ENCODE data around the gene ITGB4.

Gene ITGB4

DNA sequence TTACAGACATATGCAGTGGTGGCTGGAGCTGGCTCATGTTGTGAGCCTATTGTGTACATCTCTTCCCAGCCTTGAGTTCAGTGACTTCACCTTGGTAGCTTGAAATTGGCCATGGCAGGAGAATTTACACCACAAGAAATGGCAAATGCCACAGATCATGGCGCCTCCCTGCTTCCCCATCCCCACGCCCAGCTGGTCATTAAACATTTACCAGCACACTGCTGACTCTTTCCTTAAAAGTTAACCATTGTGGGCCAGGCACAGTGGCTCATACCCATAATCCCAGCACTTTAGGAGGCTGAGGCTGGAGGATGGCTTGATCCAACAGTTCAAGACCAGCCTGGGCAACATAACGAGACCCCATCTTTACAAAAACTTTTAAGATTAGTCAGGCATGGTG, 22.6 kb upstream of the ITGB4 start:
- no peak for DNase-seq

DNA sequence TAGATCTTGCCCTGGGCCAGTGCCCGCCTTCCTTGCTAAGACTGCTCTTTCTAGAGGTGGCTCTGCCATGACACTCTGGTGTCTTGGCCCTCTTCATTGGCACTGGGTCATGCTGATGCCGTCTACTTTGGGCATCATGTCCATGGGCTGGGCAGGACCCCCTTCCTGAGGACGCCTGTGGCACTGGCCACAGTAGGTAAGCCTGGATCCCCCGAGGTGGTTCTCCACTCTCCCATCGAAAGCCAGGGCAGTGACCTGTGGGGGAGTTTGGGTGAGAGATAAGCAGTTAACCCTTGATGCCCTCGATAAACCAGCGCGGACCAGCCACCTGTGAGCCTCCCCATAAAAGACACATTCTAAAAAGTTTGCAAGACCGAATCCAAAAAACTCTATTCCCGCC, 20.0 kb upstream of the ITGB4 start:
- no peak for DNase-seq

DNA sequence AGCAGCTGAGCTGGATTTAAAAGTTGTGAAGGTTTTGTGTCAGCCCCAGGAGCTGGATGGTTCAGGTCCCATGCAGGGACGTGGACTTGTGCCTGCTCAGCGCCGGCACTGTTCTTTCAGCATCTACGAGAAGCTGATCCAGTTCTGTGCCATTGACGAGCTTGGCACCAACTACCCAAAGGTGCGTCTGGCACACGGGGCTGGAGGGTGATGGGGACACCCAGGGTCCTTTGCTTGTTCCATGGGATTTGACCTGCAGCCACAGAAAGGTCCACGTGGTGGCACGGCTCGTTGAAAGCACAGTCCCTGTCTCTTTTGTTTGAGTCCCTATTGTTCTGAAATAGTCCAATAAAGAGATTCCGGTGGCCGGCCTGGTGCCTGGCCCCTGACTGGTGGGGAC, 18.1 kb upstream of the ITGB4 start:
- DNase-seq, result no peak

DNA sequence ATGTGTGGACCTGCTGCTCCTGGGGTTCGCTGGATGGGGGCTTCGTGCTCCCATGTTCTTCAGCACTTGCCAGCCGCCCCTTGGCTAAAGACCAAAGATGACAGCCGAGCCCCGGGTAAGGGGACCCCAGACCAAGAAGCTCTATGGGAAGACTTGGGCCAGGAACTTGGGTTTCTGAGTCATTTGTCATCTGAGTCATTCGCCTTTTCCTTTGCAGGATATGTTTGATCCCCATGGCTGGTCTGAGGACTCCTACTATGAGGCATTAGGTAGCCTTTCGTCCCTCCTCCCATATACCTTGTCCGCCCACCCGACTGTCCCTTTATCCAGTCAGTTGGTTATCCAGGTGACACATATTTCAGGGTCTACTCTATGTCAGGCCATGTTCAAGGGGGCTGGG, 17.7 kb upstream of the ITGB4 start:
- DNase-seq, result no peak

DNA sequence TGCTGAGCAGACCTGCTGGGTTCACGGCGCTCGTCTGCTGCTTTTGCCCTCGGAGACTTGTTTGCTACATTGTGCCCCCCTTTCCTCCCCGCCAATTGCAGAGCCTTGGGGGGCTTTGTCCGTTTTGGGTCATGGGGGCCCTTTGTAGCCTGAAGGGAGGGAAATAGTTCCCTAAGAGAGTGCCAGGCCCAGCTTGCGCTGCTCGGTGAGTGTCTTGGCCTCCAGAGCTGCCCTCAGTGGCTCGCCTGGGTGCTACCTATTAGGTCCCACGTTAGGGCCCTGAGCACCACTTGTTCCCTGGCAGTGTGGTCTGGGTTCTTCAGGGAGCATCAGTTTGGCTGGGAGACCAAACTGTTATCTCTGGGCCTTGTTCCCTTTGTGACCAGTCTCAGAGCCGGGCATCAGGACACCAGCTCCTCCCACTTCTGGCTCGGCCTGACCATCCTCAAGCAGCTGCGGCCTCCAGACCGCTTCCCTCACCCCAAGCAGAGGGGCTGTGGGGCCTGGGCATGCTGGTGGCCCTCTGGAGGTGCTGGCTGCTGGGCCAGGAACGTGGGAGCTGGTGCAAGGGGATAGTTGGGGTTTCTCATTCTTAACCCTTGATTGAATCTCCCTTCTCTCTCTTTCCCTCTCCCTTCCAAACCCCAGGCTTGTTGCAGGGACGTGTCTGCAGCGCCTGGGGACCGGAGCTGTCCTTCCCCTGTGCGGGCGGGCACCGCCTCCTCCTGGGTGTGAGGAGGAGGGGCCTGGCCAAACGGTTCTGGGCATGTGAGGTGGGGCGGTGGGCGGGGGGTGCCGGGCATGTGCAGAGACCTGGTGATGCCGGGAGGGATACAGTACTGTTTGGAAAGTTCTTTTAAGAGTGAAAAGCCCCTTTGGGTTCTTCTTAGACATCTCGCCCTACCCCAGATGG, 16.0 kb upstream of the ITGB4 start:
- no peak for DNase-seq

DNA sequence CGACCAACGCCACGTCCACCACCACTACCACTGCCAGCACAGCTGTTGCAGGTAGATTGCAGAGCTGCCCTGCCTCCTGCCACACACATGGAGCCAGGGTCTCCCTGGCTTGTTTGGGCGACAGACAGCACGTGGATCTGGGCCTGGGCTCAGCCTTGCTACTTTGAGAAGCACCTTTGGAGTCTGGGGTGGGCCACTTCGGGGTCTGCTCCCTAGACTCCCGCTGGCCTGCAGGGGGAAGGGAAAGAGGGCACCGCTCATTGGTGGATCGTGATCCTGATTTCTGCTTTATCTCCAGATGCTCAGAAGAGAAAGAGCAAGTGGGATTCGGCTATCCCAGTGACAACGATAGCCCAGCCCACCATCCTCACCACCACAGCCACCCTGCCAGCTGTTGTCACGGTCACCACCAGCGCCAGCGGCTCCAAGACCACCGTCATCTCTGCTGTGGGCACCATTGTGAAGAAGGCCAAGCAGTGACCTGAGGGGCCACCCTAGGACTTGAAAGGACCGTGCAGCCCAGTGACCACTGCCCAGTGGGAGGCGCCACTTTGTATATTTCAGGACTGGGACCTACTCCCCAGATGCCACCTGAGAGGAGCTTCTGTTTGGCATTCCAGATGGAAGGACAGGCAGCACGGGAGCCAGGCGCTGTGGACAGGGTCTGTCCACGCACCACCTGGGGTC, 15.1 kb upstream of the ITGB4 start:
- DNase-seq, result no peak

DNA sequence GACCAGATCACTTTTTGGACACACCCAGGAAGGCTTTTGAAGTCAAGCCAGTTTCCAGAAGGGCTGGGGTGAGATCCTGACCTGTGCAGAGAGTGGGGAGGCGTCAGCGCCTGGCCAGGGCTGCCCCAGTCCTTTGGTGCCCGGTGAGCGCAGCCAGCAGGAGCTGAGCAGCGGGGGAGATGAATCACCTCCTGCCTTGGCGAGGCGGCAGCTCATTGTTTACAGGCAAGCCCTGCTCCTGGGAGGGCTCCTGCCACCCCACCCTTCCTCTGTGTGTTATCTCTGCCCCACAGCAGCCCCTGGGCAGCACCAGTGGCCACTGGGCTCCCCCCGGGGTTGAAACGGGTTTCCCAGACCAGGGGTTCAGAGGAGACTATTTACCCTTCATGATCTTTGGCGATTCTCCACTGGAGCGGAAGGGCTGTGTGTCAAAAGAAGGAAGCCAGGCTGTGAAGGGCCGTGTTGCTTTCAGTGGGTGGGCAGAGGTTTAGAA, 14.1 kb upstream of the ITGB4 start:
- no peak for DNase-seq

DNA sequence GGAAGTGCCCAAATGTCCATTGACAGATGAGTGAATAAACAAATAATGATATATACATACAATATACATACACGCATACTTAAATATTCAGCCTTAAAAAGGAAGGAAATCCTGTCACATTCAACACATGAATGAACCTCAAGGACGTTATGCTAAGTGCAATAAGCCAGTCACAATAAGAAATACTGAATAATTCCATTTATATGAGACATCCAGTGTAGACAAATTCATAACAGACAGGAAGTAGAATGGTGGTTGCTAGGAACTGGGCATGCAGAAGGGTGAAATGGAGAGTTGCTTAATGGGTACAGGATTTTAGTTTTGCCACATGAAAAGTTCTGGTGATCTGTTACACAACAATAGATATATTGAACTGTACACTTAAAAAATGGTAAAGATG, 8.8 kb upstream of the ITGB4 start:
- DNase-seq, result no peak

DNA sequence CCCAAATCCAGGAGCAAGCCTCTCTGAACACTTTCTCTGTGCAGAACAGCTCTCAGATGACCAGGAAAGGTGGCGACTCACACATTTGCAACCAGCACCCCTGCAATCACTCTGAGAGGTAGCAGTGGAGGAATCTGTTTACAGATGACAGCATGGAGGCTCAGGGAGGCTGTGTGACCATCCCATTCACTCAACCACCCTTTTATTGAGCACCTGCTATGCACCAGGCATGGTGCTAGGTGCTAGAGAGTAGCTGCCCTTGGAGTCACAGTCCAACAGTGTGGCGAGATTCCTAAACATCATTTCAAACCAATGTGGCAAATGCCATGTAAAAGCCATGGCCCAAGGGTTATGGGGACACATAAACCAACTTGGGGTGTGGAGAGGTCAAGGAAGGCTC, 1.5 kb upstream of the ITGB4 start:
- DNase-seq, result no peak

DNA sequence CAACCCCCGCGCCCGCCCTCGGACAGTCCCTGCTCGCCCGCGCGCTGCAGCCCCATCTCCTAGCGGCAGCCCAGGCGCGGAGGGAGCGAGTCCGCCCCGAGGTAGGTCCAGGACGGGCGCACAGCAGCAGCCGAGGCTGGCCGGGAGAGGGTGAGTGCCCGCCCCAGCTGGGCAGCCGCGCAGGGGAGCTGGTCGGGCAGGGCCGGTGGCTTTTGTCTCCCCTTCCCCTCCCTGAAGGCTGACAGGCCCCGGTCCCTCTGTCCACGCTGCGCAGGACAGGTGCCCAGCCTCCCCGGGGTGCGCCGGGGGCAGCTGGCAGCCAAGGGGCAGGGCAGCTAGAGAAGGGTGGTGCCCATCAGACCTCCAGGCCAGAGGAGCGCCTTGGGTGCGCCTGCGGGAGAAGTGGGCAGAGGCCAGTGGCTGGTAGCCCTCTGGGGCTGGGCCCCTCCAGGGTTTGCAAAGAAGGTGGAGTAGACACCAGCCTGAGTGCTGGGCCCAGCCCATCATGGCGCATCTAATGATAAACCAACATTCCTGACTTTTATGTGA, 278 bp downstream of the ITGB4 start:
- DNase-seq, result no peak

DNA sequence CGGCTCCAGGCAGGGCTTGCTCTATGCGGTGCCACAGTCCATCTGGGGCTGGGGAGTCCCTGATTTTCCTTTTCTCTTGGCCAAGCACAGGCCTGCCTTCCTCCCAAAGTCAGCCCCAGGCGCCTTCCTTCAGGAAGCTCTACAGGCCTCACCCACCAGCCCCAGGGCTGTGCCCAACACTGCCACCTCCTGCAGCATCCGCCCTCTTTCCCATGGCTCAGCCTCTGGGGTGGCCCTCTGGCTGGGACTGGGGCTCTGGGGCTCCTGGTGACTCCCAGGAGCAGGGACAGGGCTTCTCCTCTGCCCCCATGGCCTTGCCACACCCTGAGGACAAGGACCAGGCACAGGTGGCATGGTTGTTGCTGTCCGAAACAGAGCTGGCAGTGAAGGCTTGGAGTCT, 817 bp downstream of the ITGB4 start:
- no peak for DNase-seq

DNA sequence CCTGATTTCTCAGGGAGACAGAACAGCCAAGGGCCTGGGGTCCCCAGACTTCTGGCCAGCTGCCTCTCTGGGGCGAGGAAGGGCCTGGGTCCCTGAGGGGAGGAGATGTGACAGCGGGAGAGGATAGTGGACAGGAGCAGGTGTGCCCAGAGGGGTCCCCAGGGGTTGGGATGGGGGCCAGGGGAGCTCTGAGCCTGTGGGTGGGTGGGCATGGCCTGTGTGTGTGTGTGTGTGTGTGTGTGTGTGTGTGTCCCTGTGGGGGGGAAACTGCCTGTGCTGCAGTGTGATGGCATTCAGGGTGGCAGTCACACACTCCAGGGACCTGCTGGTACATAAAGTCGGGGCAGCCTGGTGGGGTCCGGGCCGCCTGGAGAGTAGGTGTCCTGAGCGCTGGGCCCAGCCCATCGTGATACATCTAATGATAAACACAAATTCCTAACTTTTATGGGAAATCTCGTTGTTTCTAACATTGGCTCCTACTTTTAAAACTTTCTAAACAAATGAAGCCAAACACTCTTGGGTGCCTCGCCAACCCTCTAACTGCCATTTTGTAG, 1.4 kb downstream of the ITGB4 start:
- DNase-seq, result no peak

DNA sequence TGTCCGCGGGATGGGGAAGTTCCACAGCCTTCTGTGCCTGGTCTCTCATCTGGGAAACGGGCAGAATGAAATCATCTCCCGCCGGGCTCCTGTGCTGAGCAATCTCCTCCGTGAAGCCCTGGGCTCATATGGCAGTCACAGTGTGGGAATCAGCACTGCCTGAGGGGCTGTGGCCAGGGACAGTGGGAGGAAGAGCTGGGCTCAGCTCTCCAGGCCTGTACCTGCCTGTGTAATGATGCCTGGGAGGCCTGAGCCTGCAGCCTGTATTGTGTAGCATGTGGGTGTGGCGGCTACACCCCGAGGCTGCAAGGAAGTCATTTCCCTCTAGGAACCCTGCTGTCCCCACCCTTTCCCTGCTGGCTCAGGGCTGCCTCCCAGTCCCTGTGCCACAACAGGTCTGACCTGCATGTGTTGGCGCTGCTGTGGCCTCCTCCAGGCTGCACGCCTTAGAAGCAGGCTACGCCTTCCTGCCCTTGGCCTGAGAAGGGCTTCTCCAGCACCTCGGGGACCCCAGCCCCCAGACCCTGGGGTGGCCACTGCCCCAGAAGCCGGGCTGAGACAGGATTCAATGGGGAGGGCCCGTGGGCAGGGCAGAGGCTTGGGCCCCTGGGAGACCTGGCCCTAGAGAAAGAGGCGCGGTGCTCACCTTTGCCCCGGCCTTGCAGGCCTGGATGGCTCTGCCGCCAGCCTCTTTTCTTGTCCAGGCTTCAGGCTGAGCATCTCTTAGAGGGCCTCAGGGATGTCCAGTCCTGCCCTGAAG, 2.1 kb downstream of the ITGB4 start:
- DNase-seq, result no peak

DNA sequence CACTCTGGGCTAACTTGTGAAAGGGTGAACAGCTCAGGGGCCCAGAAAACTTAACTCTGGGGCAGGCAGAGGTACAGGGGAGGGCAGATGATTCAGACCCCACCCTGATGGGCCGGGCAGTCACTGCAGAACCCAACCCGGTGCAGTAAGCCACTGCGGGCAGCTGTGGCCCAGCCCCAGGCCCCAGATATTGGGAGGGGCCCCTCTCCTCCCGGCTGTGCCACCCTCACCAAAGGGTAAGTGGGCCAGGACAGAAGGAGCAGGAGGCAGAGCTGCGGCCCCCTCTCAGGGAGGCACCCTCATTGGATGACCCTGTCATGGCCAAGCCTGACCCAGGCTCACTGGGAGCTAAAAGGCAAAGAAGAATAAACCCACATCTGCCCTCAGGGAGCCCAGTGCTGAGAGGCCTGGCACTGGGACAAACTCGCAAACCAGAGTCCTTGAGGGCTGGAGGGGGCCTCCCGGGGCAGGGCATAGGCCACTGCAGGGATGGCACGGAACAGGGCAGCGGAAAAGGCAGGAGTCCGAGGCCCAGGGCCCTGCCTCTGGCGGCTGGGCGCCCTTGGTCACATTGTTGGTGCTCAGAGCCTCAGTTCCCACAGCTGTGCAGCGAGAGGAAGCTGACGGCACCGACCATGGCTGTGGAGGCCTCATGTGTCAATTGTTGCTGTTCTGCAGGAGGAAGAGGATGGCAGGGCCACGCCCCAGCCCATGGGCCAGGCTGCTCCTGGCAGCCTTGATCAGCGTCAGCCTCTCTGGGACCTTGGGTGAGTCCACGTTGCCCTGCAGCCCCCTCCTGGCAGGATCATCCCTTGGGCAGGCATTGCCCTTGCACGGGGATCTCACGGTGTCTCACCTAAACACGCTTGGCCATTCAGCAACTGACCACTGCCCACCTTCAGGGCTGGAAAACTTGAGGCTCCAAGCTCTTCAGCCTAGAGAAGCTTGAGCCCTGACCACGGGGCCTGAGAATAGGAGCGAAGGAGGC, 3.1 kb downstream of the ITGB4 start:
- no peak for DNase-seq

DNA sequence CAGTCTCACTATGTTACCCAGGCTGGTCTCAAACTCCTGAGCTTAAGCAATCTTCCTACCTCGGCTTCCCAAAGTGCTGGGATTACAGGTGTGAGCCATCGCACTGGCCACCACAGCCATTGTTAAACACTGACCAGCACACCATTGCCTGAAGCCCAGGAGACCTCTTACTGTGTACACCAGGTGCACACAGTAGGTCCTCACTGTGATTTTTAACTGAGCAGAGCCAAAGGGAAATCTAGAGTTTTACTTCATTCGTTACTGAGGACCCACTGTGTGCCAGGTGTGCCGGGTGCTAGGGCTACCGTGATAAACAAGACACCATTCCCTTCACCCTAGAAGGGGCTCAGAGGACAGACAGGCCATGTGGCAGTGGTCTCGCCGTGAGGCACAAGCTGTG, 4.2 kb downstream of the ITGB4 start:
- DNase-seq, result no peak

DNA sequence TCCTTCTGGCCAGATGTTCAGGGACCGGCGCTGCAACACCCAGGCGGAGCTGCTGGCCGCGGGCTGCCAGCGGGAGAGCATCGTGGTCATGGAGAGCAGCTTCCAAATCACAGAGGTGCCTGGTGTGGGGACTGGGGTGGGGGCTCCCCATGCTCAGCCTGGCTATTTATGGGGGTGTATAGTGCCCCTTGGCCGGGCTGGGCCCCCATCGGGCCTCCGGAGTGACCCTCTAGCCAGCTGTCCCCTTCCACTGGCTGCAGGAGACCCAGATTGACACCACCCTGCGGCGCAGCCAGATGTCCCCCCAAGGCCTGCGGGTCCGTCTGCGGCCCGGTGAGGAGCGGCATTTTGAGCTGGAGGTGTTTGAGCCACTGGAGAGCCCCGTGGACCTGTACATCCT, 6.1 kb downstream of the ITGB4 start:
- DNase-seq, result no peak

DNA sequence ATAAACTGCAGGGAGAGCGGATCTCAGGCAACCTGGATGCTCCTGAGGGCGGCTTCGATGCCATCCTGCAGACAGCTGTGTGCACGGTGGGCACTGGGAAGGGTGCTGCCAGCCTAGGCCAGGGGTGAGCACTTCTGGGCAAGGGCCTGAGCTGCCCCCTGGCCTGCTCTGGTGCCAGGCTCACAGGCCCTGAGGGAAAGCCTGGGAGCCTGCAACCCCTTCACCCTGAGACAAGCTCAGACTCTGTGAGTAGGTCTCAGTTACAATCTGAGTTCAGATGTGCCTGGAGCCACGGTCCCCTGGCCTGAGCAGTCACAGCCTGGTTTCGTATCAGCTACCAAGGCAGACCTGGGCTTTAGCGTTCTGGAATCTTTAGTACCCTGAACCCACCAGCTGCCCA, 8.1 kb downstream of the ITGB4 start:
- DNase-seq, result no peak

DNA sequence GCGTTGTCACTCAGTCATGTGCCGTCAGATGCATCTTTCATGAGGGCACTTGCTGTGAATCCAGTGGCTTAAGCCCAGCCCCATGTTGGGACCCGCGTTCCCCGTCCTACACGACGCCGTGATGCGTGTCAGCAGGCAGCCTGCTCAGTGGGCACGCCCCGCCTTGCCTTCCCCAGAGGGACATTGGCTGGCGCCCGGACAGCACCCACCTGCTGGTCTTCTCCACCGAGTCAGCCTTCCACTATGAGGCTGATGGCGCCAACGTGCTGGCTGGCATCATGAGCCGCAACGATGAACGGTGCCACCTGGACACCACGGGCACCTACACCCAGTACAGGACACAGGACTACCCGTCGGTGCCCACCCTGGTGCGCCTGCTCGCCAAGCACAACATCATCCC, 8.8 kb downstream of the ITGB4 start:
- no peak for DNase-seq

DNA sequence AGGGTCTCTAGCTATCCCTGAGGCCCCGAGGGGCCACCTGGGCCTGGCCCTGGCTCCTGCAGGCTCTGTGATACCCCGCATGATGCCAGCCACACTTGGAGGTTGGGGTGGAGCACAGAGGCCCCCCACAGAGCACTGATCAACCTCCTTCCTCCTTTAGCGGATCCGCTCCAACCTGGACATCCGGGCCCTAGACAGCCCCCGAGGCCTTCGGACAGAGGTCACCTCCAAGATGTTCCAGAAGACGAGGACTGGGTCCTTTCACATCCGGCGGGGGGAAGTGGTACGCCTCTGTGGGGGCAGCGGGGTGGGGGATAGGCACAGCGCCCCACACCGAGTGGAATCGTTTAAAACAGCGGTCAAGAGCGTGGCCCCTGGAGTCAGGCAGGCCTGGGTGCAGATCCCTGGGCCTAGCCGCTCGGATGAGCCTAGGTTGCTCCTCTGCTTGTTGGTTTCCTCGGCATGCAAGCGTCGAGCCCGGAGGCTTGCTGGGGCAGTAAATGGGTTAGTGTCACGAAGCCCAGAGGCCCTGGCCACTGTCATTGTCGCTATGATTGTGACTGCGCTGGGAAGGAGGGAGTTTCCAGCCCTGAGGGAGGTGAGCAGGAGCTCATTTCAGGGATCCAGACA, 9.9 kb downstream of the ITGB4 start:
- no peak for DNase-seq

DNA sequence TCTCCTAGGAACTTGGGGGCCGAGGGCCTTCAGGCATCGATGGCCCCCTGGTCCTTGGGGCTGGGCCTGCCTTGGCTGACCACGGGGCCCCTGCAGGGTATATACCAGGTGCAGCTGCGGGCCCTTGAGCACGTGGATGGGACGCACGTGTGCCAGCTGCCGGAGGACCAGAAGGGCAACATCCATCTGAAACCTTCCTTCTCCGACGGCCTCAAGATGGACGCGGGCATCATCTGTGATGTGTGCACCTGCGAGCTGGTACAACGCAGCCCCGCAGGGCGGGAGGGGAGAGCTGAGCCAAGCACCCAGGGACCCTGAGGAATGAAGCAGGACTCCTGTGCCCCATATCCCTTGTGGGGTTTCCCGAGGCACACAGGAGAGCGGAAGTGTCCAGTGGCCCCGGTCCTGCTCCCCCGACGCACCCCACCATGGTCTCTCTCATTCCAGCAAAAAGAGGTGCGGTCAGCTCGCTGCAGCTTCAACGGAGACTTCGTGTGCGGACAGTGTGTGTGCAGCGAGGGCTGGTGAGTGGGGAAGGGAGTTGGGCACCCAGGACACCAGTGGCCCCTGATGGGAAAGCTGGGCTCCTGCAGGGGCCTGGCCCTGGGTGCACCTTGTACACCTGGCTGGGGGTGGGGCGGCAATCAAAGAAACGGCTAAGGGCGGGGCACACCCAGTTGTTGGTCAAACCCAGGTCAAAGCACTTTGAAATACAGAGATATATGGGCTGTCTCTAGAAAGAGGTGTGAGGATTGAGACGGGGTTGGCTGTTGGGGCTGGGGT, 10.6 kb downstream of the ITGB4 start:
- no peak for DNase-seq

Data from CD4-positive, alpha-beta T cell treated with Interleukin-17A for 4 hours (primary cell).